ENCODE data around the gene HYCC1.

DNA sequence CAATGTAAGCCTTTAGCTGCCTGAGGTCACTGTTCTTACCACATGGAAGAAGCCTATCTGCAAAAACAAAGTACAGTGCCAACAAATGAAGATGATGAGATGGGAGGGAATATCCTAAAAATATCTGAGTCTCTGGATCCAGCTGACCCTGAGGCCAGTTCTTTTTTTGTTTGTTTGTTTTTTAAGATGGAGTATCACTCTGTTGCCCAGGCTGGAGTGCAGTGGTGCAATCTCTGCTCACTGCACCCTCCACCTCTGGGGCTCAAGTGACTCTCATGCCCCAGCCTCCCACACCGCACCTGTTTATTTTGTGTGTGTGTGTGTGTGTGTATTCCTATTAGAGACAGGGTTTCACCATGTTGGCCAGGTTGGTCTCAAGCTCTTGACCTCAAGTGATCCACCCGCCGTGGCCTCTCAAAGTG lies 44.9 kb downstream of the HYCC1 start:
- TF ChIP-seq, protein P1, sequence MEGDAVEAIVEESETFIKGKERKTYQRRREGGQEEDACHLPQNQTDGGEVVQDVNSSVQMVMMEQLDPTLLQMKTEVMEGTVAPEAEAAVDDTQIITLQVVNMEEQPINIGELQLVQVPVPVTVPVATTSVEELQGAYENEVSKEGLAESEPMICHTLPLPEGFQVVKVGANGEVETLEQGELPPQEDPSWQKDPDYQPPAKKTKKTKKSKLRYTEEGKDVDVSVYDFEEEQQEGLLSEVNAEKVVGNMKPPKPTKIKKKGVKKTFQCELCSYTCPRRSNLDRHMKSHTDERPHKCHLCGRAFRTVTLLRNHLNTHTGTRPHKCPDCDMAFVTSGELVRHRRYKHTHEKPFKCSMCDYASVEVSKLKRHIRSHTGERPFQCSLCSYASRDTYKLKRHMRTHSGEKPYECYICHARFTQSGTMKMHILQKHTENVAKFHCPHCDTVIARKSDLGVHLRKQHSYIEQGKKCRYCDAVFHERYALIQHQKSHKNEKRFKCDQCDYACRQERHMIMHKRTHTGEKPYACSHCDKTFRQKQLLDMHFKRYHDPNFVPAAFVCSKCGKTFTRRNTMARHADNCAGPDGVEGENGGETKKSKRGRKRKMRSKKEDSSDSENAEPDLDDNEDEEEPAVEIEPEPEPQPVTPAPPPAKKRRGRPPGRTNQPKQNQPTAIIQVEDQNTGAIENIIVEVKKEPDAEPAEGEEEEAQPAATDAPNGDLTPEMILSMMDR (IDR thresholded peaks at IDR 0.05; ENCODE audit: low read length), result no peak
- TF ChIP-seq EZH2 (IDR thresholded peaks at IDR 0.05; ENCODE audit: borderline replicate concordance, low read length), result no peak
